HG03066 (cell line): ENCODE measurements around the gene ZNF205.
"Not testable (repeated sequence)": the region's sequence is repeated elsewhere in the genome, so short reads cannot be mapped to it uniquely, and the experiment has no call there.

ENCODE experiments used
- ATAC-seq: cut with Tn5 transposase; IDR thresholded peaks from one replicate; pipeline ENCODE4 v1.9.1; 2021; ENCODE audit warnings: low read depth; ENCODE audit not compliant: unreplicated experiment

The ZNF205 gene

GRCh38 chr16:3165111-3165822 lies 52.9 kb downstream of the ZNF205 start:
- no peak for ATAC-seq

GRCh38 chr16:3166505-3166886 lies 54.1 kb downstream of the ZNF205 start:
- ATAC-seq = no peak

GRCh38 chr16:3168729-3169128 lies 56.3 kb downstream of the ZNF205 start:
- not testable (repeated sequence) for ATAC-seq
